H9 (cell line): ENCODE measurements around the gene CNGA4. TPM values are rescaled to one million over a fixed set of nuclear protein-coding genes. Genes with fewer than 3 reads are reported as not detected.

Source experiments
- DNase-seq: peaks from one replicate; pipeline ENCODE4 v3.0.0-alpha.2; 2017
- H2AFZ ChIP-seq: one replicate; pipeline ENCODE4 v1.6.1; 2013; ENCODE audit warnings: mild to moderate bottlenecking, low read length, control low read depth, moderate library complexity
- H2AK5ac ChIP-seq: 2 replicates; pipeline ENCODE4 v1.6.1; 2013; ENCODE audit warnings: low read length, control low read depth, mixed read lengths; ENCODE audit not compliant: insufficient read length
- H2BK120ac ChIP-seq: one replicate; pipeline ENCODE4 v1.6.1; 2013; ENCODE audit warnings: low read depth, mild to moderate bottlenecking, low read length, control low read depth, inconsistent platforms; ENCODE audit not compliant: poor library complexity, severe bottlenecking
- H2BK12ac ChIP-seq: 2 replicates; pipeline ENCODE4 v1.6.1; 2013; ENCODE audit warnings: low read length, control low read depth, mixed read lengths, low read depth; ENCODE audit not compliant: insufficient read length
- H2BK15ac ChIP-seq: 2 replicates; pipeline ENCODE4 v1.6.1; 2013; ENCODE audit warnings: low read depth, low read length, control low read depth
- H2BK20ac ChIP-seq: one replicate; pipeline ENCODE4 v1.6.1; 2013; ENCODE audit warnings: low read depth, mild to moderate bottlenecking, low read length, control low read depth, inconsistent platforms; ENCODE audit not compliant: poor library complexity, severe bottlenecking
- H2BK5ac ChIP-seq: 2 replicates; pipeline ENCODE4 v1.6.1; 2013; ENCODE audit warnings: low read length, control low read depth, mixed read lengths; ENCODE audit not compliant: insufficient read length
- H3K14ac ChIP-seq: 2 replicates; pipeline ENCODE4 v1.6.1; 2013; ENCODE audit warnings: low read length, control low read depth; ENCODE audit not compliant: insufficient read depth
- H3K18ac ChIP-seq: 2 replicates; pipeline ENCODE4 v1.6.1; 2013; ENCODE audit warnings: low read depth, mild to moderate bottlenecking, mixed read lengths, low read length, control low read depth; ENCODE audit not compliant: insufficient read length
- H3K23ac ChIP-seq: 2 replicates; pipeline ENCODE4 v1.6.1; 2013; ENCODE audit warnings: low read length, control low read depth, mixed read lengths, low read depth; ENCODE audit not compliant: insufficient read length
- H3K23me2 ChIP-seq: 2 replicates; pipeline ENCODE4 v1.6.1; 2013; ENCODE audit warnings: low read depth, mild to moderate bottlenecking, mixed read lengths, low read length, control low read depth; ENCODE audit not compliant: insufficient read length, poor library complexity, severe bottlenecking
- H3K27ac ChIP-seq: 2 replicates; pipeline ENCODE4 v1.5.1; 2013; ENCODE audit warnings: low read length, control low read depth, mixed read lengths, low read depth; ENCODE audit not compliant: insufficient read length
- H3K27me3 ChIP-seq: 2 replicates; pipeline ENCODE4 v1.6.1; 2013; ENCODE audit warnings: low read length, control low read depth, inconsistent platforms; ENCODE audit not compliant: insufficient read depth
- H3K4ac ChIP-seq: 2 replicates; pipeline ENCODE4 v1.6.1; 2013; ENCODE audit warnings: low read depth, mild to moderate bottlenecking, control low read depth, inconsistent platforms, low read length, moderate library complexity
- H3K4me1 ChIP-seq: 2 replicates; pipeline ENCODE4 v1.6.1; 2013; ENCODE audit warnings: low read length, control low read depth, inconsistent platforms; ENCODE audit not compliant: insufficient read depth
- H3K4me2 ChIP-seq: 2 replicates; pipeline ENCODE4 v1.6.1; 2013; ENCODE audit warnings: low read length, control low read depth, mixed read lengths; ENCODE audit not compliant: insufficient read length, insufficient read depth
- H3K56ac ChIP-seq: 2 replicates; pipeline ENCODE4 v1.6.1; 2013; ENCODE audit warnings: low read depth, mild to moderate bottlenecking, mixed read lengths, low read length, control low read depth; ENCODE audit not compliant: insufficient read length
- H3K79me1 ChIP-seq: 2 replicates; pipeline ENCODE4 v1.6.1; 2013; ENCODE audit warnings: low read depth, mild to moderate bottlenecking, moderate library complexity, low read length, control low read depth, inconsistent platforms; ENCODE audit not compliant: insufficient read depth, poor library complexity, severe bottlenecking
- H3K79me2 ChIP-seq: 2 replicates; pipeline ENCODE4 v1.6.1; 2013; ENCODE audit warnings: low read length, control low read depth, inconsistent platforms; ENCODE audit not compliant: insufficient read depth
- H3K9ac ChIP-seq: 2 replicates; pipeline ENCODE4 v1.6.1; 2013; ENCODE audit warnings: low read length, control low read depth, mixed read lengths; ENCODE audit not compliant: insufficient read length; ENCODE audit errors: extremely low read depth
- H3K9me3 ChIP-seq: one replicate; pipeline ENCODE4 v1.6.1; 2013; ENCODE audit warnings: low read depth, low read length, inconsistent platforms; ENCODE audit not compliant: control insufficient read depth
- H3T11ph ChIP-seq: one replicate; pipeline ENCODE4 v1.6.1; 2013; ENCODE audit warnings: mild to moderate bottlenecking, low read length, control low read depth, inconsistent platforms
- H4K20me1 ChIP-seq: one replicate; pipeline ENCODE4 v1.6.1; 2013; ENCODE audit not compliant: control insufficient read depth, insufficient read length, insufficient read depth
- H4K5ac ChIP-seq: 2 replicates; pipeline ENCODE4 v1.6.1; 2013; ENCODE audit warnings: low read depth, mild to moderate bottlenecking, mixed read lengths, low read length, control low read depth; ENCODE audit not compliant: insufficient read length
- H4K8ac ChIP-seq: replicated peaks from 2 replicates; pipeline ENCODE4 v1.6.1; 2013; ENCODE audit warnings: low read length, control low read depth, mixed read lengths, low read depth; ENCODE audit not compliant: insufficient read length
- H4K91ac ChIP-seq: 2 replicates; pipeline ENCODE4 v1.6.1; 2013; ENCODE audit warnings: low read depth, mild to moderate bottlenecking, moderate library complexity, mixed read lengths, low read length, control low read depth; ENCODE audit not compliant: insufficient read length
- H3K27ac Mint-ChIP-seq, 3 experiments: 2 replicates in 2 of 3; 3 replicates in 1 of 3; pipeline ENCODE4 v1.8.0; 2020 to 2021; ENCODE audit warnings: mixed read lengths in 3 of 3, mild to moderate bottlenecking in 1 of 3, moderate library complexity in 1 of 3
- H3K27me3 Mint-ChIP-seq: 2 replicates; pipeline ENCODE4 v1.8.0; 2021; ENCODE audit warnings: low read depth, mild to moderate bottlenecking, moderate library complexity, mixed read lengths
- H3K36me3 Mint-ChIP-seq, 3 experiments: 2 replicates in 2 of 3; 3 replicates in 1 of 3; pipeline ENCODE4 v1.8.0; 2020 to 2021; ENCODE audit warnings: low read depth in 3 of 3, mixed read lengths in 3 of 3; ENCODE audit not compliant: insufficient read depth in 1 of 3
- H3K4me1 Mint-ChIP-seq, 2 experiments: 2 replicates each; pipeline ENCODE4 v1.8.0; 2020; ENCODE audit warnings: mixed read lengths in 2 of 2
- H3K4me3 Mint-ChIP-seq, 2 experiments: 2 replicates in 1 of 2; 3 replicates in 1 of 2; pipeline ENCODE4 v1.8.0; 2020 to 2021; ENCODE audit warnings: mild to moderate bottlenecking in 2 of 2, mixed read lengths in 2 of 2, moderate library complexity in 1 of 2
- H3K9me3 Mint-ChIP-seq, 2 experiments: 2 replicates in 1 of 2; 3 replicates in 1 of 2; pipeline ENCODE4 v1.8.0; 2020; ENCODE audit warnings: mild to moderate bottlenecking in 2 of 2, mixed read lengths in 2 of 2, moderate library complexity in 1 of 2
- CTCF ChIP-seq: fragments of 200-600 bp; sonication (generic); conservative IDR thresholded peaks from 3 replicates; pipeline ENCODE4 v1.8.0; 2021; ENCODE audit warnings: antibody characterized with exemption, mild to moderate bottlenecking
- WGBS: extraction: QIAGEN DNeasy Blood & Tissue Kit; methylation state at CpG from one replicate; pipeline ENCODE4 v1.1.7; 2013; ENCODE audit warnings: missing lambda C conversion rate, low lambda C conversion rate, mixed read lengths; ENCODE audit not compliant: insufficient read length; ENCODE audit errors: extremely low coverage; 5-methylcytosine and 5-hydroxymethylcytosine counted together
- total RNA-seq: library from RNA; stranded (reverse); gene quantifications from 2 replicates; pipeline ENCODE4 v1.2.1, GENCODE V29; 2021

The CNGA4 gene
- total RNA-seq, 1 experiment from 2014 or later = 0.11 TPM

GRCh38 chr11:6210274-6210955, 28.5 kb upstream of the CNGA4 start:
- H3K9me3 ChIP-seq = no peaks in the 10 kb centered on the region
- H3K23me2 ChIP-seq = no peaks in the 10 kb centered on the region
- no peaks in the 10 kb centered on the region for H3K4me1 ChIP-seq
- no peak overlapping the region for H2BK15ac ChIP-seq
- H3T11ph ChIP-seq = no peak overlapping the region
- no peak overlapping the region for H3K56ac ChIP-seq
- no peak overlapping the region for H3K18ac ChIP-seq
- H2BK12ac ChIP-seq = no peak overlapping the region
- H3K27ac Mint-ChIP-seq = no peak overlapping the region; a peak in 1 of 7 replicates
- H2BK120ac ChIP-seq = no peak overlapping the region
- no peak overlapping the region for H2AK5ac ChIP-seq
- no peak overlapping the region for H3K9ac ChIP-seq
- H3K27me3 Mint-ChIP-seq = no peaks in the 10 kb centered on the region
- WGBS = no CpG with 5 or more reads among the region's 9 CpGs
- no peak overlapping the region for H3K4me3 Mint-ChIP-seq
- H3K79me1 ChIP-seq = no peaks in the 10 kb centered on the region
- no peak for DNase-seq
- H4K20me1 ChIP-seq = no peaks in the 10 kb centered on the region
- H3K36me3 Mint-ChIP-seq = peaks cover 5 to 32% (median 20%) of the 10 kb centered on the region in 3 experiments; a peak in 4 of 7 replicates
- H4K8ac ChIP-seq = no peak overlapping the region
- H4K91ac ChIP-seq = no peak overlapping the region
- no peak overlapping the region for H3K4me2 ChIP-seq
- H3K27me3 ChIP-seq = no peaks in the 10 kb centered on the region
- no peak overlapping the region for H3K14ac ChIP-seq
- H2AFZ ChIP-seq = no peak overlapping the region
- no peak for TF ChIP-seq CTCF
- no peaks in the 10 kb centered on the region for H3K79me2 ChIP-seq
- H2BK20ac ChIP-seq = no peak overlapping the region
- no peak overlapping the region for H2BK5ac ChIP-seq
- H3K4me1 Mint-ChIP-seq = no peaks in the 10 kb centered on the region
- no peak overlapping the region for H3K4ac ChIP-seq
- H3K27ac ChIP-seq = no peak overlapping the region
- H4K5ac ChIP-seq = no peak overlapping the region
- H3K23ac ChIP-seq = no peak overlapping the region
- no peaks in the 10 kb centered on the region for H3K9me3 Mint-ChIP-seq
